Fibroblast of lung (primary cell): ENCODE measurements around the gene DKC1.

Source experiments
- EZH2 ChIP-seq: IDR thresholded peaks from 2 replicates; pipeline ENCODE4 v1.5.1; 2012; ENCODE audit warnings: low read length, control low read depth, mild to moderate bottlenecking; ENCODE audit errors: missing control alignments
- TF ChIP-seq, protein P1 (sequence below), 2 donors: IDR thresholded peaks in 1 of 2; conservative IDR thresholded peaks in 1 of 2; 1 replicate in 1 of 2; 2 replicates in 1 of 2; pipeline ENCODE4 v1.5.1; 2011 to 2012; ENCODE audit warnings: low read length in 2 of 2, control low read depth in 1 of 2, inconsistent platforms in 1 of 2, low read depth in 1 of 2, mild to moderate bottlenecking in 1 of 2

DNA sequence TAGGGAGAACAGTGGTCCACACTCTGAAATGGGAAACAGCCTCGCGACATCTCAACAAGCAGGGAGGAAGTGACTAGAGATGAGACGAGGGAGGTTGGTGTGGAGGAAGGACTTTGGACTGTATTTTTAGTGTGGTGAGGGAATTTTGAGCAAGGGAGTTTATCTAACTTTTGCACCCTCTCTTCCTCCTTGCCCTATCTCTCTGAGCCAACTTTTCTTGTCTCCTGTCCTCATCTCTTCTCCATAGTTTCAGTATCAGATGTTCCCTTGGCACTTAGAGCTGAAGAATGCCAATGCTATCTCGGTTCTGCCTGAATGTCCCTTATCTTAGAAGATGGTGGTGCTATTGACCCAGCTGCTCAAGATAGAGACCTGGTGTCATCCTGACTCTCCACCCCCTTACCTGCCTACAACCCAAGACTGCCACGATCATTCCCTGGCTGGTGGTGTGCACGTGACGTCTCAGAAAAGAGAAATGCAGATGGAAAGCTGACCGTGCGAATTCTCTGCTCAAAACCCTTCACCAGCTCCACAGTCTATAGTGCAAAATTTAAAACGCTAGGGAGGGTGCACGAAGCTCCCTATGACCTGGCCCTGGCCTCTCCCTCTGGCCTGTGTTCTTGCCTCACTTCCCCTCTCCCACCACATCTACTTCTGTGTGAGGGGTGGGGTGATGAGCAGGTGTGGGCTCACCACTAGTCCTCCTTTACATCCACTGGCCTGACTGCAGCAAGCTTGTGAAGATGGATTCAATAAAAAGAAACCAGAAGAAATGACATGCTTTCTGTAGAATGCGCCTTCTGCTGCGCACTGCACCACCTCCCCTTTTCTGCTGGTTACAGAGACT is 21.7 kb downstream of the DKC1 start:
- TF ChIP-seq, protein P1, sequence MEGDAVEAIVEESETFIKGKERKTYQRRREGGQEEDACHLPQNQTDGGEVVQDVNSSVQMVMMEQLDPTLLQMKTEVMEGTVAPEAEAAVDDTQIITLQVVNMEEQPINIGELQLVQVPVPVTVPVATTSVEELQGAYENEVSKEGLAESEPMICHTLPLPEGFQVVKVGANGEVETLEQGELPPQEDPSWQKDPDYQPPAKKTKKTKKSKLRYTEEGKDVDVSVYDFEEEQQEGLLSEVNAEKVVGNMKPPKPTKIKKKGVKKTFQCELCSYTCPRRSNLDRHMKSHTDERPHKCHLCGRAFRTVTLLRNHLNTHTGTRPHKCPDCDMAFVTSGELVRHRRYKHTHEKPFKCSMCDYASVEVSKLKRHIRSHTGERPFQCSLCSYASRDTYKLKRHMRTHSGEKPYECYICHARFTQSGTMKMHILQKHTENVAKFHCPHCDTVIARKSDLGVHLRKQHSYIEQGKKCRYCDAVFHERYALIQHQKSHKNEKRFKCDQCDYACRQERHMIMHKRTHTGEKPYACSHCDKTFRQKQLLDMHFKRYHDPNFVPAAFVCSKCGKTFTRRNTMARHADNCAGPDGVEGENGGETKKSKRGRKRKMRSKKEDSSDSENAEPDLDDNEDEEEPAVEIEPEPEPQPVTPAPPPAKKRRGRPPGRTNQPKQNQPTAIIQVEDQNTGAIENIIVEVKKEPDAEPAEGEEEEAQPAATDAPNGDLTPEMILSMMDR (conservative IDR thresholded peaks at IDR 0.05 in 1 of 2, IDR thresholded peaks at IDR 0.05 in 1 of 2; ENCODE audit: low read depth in 1 of 2, low read length in 2 of 2), result no peak
- TF ChIP-seq EZH2, result no peak
